Epithelial cell of esophagus (primary cell): ENCODE measurements around the gene MBOAT2.

Experiments used
- DNase-seq: peaks from one replicate; pipeline ENCODE4 v3.0.0; 2010; ENCODE audit warnings: low read depth
- H3K4me3 ChIP-seq: 2 replicates; pipeline ENCODE4 v1.5.1; 2011; ENCODE audit warnings: mild to moderate bottlenecking, low read length, control low read depth
- CTCF ChIP-seq: IDR thresholded peaks from 2 replicates; pipeline ENCODE4 v1.5.1; 2011; ENCODE audit warnings: low read depth, mild to moderate bottlenecking, low read length, control low read depth, inconsistent platforms; ENCODE audit not compliant: insufficient read depth; ENCODE audit errors: missing control alignments

MBOAT2 gene

GRCh38 chr2:9004338-9005204, 1.1 kb upstream of the MBOAT2 start:
- no peak for TF ChIP-seq CTCF
- H3K4me3 ChIP-seq: peak overlapping the region; percentile 73
- peak; percentile 97 for DNase-seq

GRCh38 chr2:9003366-9003615, 193 bp downstream of the MBOAT2 start:
- no peak for DNase-seq
- H3K4me3 ChIP-seq: peak overlapping the region; percentile 58
- TF ChIP-seq CTCF: no peak

GRCh38 chr2:9002637-9003365, 683 bp downstream of the MBOAT2 start:
- H3K4me3 ChIP-seq: peak overlapping the region; percentile 58
- no peak for TF ChIP-seq CTCF
- DNase-seq: peak; percentile 36

GRCh38 chr2:9002313-9002636, 1.2 kb downstream of the MBOAT2 start:
- TF ChIP-seq CTCF: no peak
- DNase-seq: no peak

GRCh38 chr2:9001778-9002177, 1.7 kb downstream of the MBOAT2 start:
- DNase-seq: no peak
- H3K4me3 ChIP-seq: peak overlapping the region; percentile 58
- no peak for TF ChIP-seq CTCF

More at GRCh38 chr2:9002313-9002636, 1.2 kb downstream of the MBOAT2 start:
- H3K4me3 ChIP-seq: peak overlapping the region; percentile 58

- peak; percentile 81 for DNase-seq
These were observed 2.3 kb downstream of the MBOAT2 start for GRCh38 chr2:9001229-9001628.

More at GRCh38 chr2:9001229-9001628, 2.3 kb downstream of the MBOAT2 start:
- H3K4me3 ChIP-seq: no peak overlapping the region
- TF ChIP-seq CTCF: no peak
